ENCODE results near the gene PURA. TPM values are rescaled to one million over a fixed set of nuclear protein-coding genes. Genes with fewer than 3 reads are reported as not detected.

PURA gene
- total RNA-seq (6.1 and 9.0 TPM in 2 replicates), polyA plus RNA-seq (7.0 and 11.1 TPM in 2 replicates)

- H3K36me3 ChIP-seq: no peaks in the 10 kb centered on the region
- no peak for TF ChIP-seq CTCF (IDR thresholded peaks at IDR 0.05; ENCODE audit: low read depth, low read length)
- H3K27ac ChIP-seq: peak within 1 kb of the TSS; percentile 64
- H3K27me3 ChIP-seq: peaks cover 47% of the 10 kb centered on the region
- peak; percentile 95 to 96 for DNase-seq (ENCODE audit: low read depth in 1 of 2, low spot score in 1 of 2)
- no peaks in the 10 kb centered on the region for H3K9me3 ChIP-seq (ENCODE audit: low read depth)
- H3K4me3 ChIP-seq: peak within 1 kb of the TSS; percentile 67
- peaks cover 30% of the 10 kb centered on the region for H3K4me1 ChIP-seq (ENCODE audit: low read depth)
These were observed at the start of gene PURA for GRCh38 chr5:140113699-140114263. Gene PURA (plus strand): TSS chr5:140114109. CDS start chr5:140114182, 73 bp downstream.

GRCh38 chr5:140072812-140073211 is 41.1 kb upstream of the PURA start:
- no peaks in the 10 kb centered on the region for H3K36me3 ChIP-seq
- no peaks in the 10 kb centered on the region for H3K4me1 ChIP-seq (ENCODE audit: low read depth)
- no peaks in the 10 kb centered on the region for H3K9me3 ChIP-seq (ENCODE audit: low read depth)
- peaks cover 63% of the 10 kb centered on the region for H3K27me3 ChIP-seq
- no peak for DNase-seq (ENCODE audit: low read depth in 1 of 2, low spot score in 1 of 2)
- H3K4me3 ChIP-seq: no peak overlapping the region
- H3K27ac ChIP-seq: no peak overlapping the region
- no peak for TF ChIP-seq CTCF (IDR thresholded peaks at IDR 0.05; ENCODE audit: low read depth, low read length)

- Histone ChIP-seq H3K4me1 (ENCODE audit: low read depth) (no peaks in the 10 kb centered on the region), H3K4me3 (no peak overlapping the region), H3K27ac (no peak overlapping the region), H3K9me3 (ENCODE audit: low read depth) (no peaks in the 10 kb centered on the region), H3K27me3 (peaks cover 62% of the 10 kb centered on the region), H3K36me3 (no peaks in the 10 kb centered on the region)
- peak; percentile 44 for TF ChIP-seq CTCF (IDR thresholded peaks at IDR 0.05; ENCODE audit: low read depth, low read length)
- DNase-seq (ENCODE audit: low read depth in 1 of 2, low spot score in 1 of 2): peak in 1 of 2 donors; percentile 34
These were observed 40.6 kb upstream of the PURA start for GRCh38 chr5:140073296-140073695.

GRCh38 chr5:140075371-140075770 is 38.5 kb upstream of the PURA start:
- peak in 1 of 2 donors; percentile 31 for DNase-seq (ENCODE audit: low read depth in 1 of 2, low spot score in 1 of 2)
- H3K9me3 ChIP-seq (ENCODE audit: low read depth): no peaks in the 10 kb centered on the region
- TF ChIP-seq CTCF (IDR thresholded peaks at IDR 0.05; ENCODE audit: low read depth, low read length): no peak
- H3K27ac ChIP-seq: no peak overlapping the region
- no peaks in the 10 kb centered on the region for H3K4me1 ChIP-seq (ENCODE audit: low read depth)
- H3K4me3 ChIP-seq: no peak overlapping the region
- H3K27me3 ChIP-seq: peaks cover 60% of the 10 kb centered on the region
- no peaks in the 10 kb centered on the region for H3K36me3 ChIP-seq

- TF ChIP-seq CTCF (IDR thresholded peaks at IDR 0.05; ENCODE audit: low read depth, low read length): no peak
- Histone ChIP-seq H3K4me3 (no peak overlapping the region), H3K9me3 (ENCODE audit: low read depth) (no peaks in the 10 kb centered on the region), H3K4me1 (ENCODE audit: low read depth) (no peaks in the 10 kb centered on the region), H3K27ac (no peak overlapping the region), H3K36me3 (no peaks in the 10 kb centered on the region), H3K27me3 (peaks cover 60% of the 10 kb centered on the region)
- DNase-seq (ENCODE audit: low read depth in 1 of 2, low spot score in 1 of 2): no peak
These were observed 37.8 kb upstream of the PURA start for GRCh38 chr5:140076142-140076541.

All from cardiac muscle cell (in vitro differentiated cells and primary cell).